Chondrocyte (in vitro differentiated cells): Measurements from ENCODE around the gene TMEM120A. TPM values are rescaled to one million over a fixed set of nuclear protein-coding genes. Genes with fewer than 3 reads are reported as not detected.
A peak's percentile ranks its signal among the peaks of the same experiment; 100 is the strongest.
"Not testable (repeated sequence)": the region's sequence is repeated elsewhere in the genome, so short reads cannot be mapped to it uniquely, and the experiment has no call there.

Experiments
- DNase-seq: peaks from one replicate; pipeline ENCODE4 v3.0.0; 2021; ENCODE audit warnings: mixed read lengths, low spot score
- H3K27ac Mint-ChIP-seq: one replicate; pipeline ENCODE4 v1.8.0; 2021; ENCODE audit warnings: mild to moderate bottlenecking, moderate library complexity, mixed read lengths; ENCODE audit not compliant: unreplicated experiment
- H3K27me3 Mint-ChIP-seq: 2 replicates; pipeline ENCODE4 v1.8.0; 2021; ENCODE audit warnings: low read depth, mixed read lengths
- H3K36me3 Mint-ChIP-seq: 2 replicates; pipeline ENCODE4 v1.8.0; 2021; ENCODE audit warnings: low read depth, mixed read lengths
- H3K4me1 Mint-ChIP-seq: 2 replicates; pipeline ENCODE4 v1.8.0; 2021; ENCODE audit warnings: low read depth, mild to moderate bottlenecking, mixed read lengths
- H3K4me3 Mint-ChIP-seq: one replicate; pipeline ENCODE4 v1.8.0; 2021; ENCODE audit warnings: mild to moderate bottlenecking, moderate library complexity, mixed read lengths; ENCODE audit not compliant: unreplicated experiment
- H3K9me3 Mint-ChIP-seq: 2 replicates; pipeline ENCODE4 v1.8.0; 2021; ENCODE audit warnings: low read depth, mixed read lengths
- CTCF ChIP-seq: fragments of 200-600 bp; sonication (generic); IDR thresholded peaks from 2 replicates; pipeline ENCODE4 v1.5.0; 2021; ENCODE audit warnings: antibody characterized with exemption, mild to moderate bottlenecking, moderate library complexity
- total RNA-seq: library from RNA; stranded (reverse); gene quantifications from 3 replicates; pipeline ENCODE4 v1.2.1, GENCODE V29; 2021

Gene TMEM120A
- total RNA-seq, 1 donor from 2014 or later, result 30.6 TPM

DNA sequence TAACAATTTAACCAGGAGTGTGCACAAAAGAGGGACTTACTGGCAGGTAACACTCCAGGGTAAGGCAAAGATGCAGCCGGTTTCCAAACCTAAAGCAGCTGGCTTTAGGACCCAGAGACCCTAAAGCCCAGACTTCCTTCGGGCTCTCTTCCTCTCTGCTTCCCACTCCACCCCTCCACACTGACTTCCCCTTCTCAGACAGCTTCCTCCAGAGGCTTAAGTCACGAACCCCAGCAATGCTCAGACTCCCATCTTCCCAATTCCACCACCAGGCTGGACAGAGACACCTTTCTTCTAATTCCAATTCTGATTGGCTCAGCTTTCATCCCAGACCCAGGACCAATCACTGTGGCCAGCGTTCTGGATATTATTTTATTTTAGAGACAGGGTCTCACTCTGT, 28.6 kb upstream of the TMEM120A start:
- peaks cover 11% of the 10 kb centered on the region for H3K36me3 Mint-ChIP-seq
- no peak for TF ChIP-seq CTCF
- H3K4me1 Mint-ChIP-seq, result no peaks in the 10 kb centered on the region
- H3K27ac Mint-ChIP-seq, result no peak overlapping the region
- H3K27me3 Mint-ChIP-seq, result no peaks in the 10 kb centered on the region
- H3K4me3 Mint-ChIP-seq, result no peak overlapping the region
- H3K9me3 Mint-ChIP-seq, result no peaks in the 10 kb centered on the region
- DNase-seq, result no peak

GRCh38 chr7:76022026-76022780, 27.8 kb upstream of the TMEM120A start:
- Mint-ChIP-seq H3K27me3 (no peaks in the 10 kb centered on the region), H3K27ac (no peak overlapping the region), H3K4me1 (no peaks in the 10 kb centered on the region), H3K4me3 (no peak overlapping the region), H3K36me3 (peaks cover 12% of the 10 kb centered on the region), H3K9me3 (no peaks in the 10 kb centered on the region)
- TF ChIP-seq CTCF, result no peak
- peak; percentile 20 for DNase-seq

DNA sequence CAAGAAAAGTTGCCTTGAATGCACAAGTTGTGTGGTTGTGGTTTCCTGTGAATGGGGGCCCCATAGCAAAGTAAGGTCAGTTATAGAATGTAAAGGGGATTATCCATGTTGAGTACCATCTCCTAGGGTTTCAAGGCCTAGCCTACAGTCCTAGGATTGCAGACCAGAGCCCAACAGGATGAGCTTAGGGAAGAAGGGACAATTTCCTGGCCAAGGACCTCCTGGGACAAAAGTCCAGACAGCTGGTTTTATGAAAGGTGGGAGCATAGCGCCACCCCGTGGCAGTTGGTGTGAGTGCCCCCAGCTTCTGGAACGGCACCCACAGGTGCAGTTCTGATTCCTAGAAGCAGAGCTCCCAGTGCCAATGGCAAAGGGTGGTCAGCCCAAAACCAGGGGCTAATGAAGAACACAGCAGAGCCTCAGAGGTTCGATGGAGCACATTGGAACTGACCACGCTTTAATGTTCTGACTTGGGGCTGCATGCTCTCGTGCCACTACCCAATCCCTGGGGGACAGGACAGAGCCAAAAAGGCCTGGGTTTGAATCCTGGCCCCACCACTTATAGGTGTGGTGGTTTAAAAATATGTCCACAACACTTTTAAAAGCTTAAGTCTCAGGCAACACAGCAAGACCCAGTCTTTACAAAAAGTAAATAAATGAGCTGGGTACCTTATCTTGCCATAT, 25.8 kb upstream of the TMEM120A start:
- Mint-ChIP-seq H3K4me1 (peaks cover 5% of the 10 kb centered on the region), H3K9me3 (no peaks in the 10 kb centered on the region), H3K4me3 (no peak overlapping the region), H3K27ac (no peak overlapping the region), H3K27me3 (no peaks in the 10 kb centered on the region), H3K36me3 (peaks cover 10% of the 10 kb centered on the region)
- DNase-seq, result peak; percentile 21
- TF ChIP-seq CTCF, result peak; percentile 92

- peaks cover 10% of the 10 kb centered on the region for H3K36me3 Mint-ChIP-seq
Measured at GRCh38 chr7:76018520-76018919, 24.1 kb upstream of the TMEM120A start.

GRCh38 chr7:76016191-76016947, 22.0 kb upstream of the TMEM120A start:
- no peak for TF ChIP-seq CTCF
- peaks cover 16% of the 10 kb centered on the region for H3K4me1 Mint-ChIP-seq
- no peak for DNase-seq
- H3K27me3 Mint-ChIP-seq, result no peaks in the 10 kb centered on the region
- no peak overlapping the region for H3K27ac Mint-ChIP-seq
- H3K9me3 Mint-ChIP-seq, result no peaks in the 10 kb centered on the region
- H3K4me3 Mint-ChIP-seq, result no peak overlapping the region
- H3K36me3 Mint-ChIP-seq, result peaks cover 7% of the 10 kb centered on the region

More at GRCh38 chr7:76018520-76018919, 24.1 kb upstream of the TMEM120A start:
- not testable (repeated sequence) for H3K27me3 Mint-ChIP-seq, H3K27ac Mint-ChIP-seq, H3K4me3 Mint-ChIP-seq, H3K4me1 Mint-ChIP-seq, DNase-seq, H3K9me3 Mint-ChIP-seq
